NCI-H1417 (cell line): ENCODE results near the gene SLC6A20.
A peak's percentile ranks its signal among the peaks of the same experiment; 100 is the strongest.

Experiments
- DNase-seq, 3 experiments: peaks; one replicate each; lab custom pipeline; 2025; lab: John Stamatoyannopoulos, UW

The SLC6A20 gene

DNA sequence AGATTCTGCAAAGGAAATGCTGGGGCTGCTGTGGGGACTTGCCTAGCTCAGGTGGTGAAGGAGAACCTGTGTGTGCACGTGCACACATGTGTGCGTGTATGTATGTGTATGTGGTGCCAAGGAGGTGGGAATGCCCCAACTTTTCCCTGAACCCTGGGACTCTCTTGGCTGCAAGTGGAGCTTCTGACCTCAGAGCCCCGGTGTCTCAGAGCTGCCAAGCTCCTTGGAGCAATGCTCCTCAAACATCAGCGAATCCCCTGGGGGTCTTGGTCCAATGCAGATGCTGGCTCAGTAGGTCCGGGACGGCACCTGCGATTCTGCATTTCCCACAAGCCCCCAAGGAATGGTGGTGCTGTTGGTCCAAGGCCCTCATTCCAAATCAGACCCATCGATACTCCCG, 5.8 kb upstream of the SLC6A20 start:
- DNase-seq = no peak

DNA sequence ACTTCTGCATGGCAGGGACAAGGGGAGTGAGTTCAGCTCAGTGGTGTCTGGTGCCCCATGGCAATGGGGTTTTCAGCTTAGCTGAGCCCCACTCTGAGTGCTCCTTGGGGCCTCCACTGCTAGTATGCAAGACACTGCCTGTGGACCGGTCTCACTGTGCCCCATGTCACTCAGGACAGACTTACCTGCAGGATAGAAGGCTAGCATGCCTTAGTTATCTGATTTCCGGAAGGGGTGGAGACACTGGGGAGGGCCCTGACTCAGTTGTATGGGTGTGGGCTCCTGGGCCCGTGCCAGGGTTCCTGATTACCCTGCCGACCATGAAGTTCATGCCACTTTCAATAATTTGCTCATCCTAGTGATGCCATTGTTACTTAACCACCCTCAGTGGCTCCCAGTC, 4.3 kb upstream of the SLC6A20 start:
- no peak for DNase-seq

DNA sequence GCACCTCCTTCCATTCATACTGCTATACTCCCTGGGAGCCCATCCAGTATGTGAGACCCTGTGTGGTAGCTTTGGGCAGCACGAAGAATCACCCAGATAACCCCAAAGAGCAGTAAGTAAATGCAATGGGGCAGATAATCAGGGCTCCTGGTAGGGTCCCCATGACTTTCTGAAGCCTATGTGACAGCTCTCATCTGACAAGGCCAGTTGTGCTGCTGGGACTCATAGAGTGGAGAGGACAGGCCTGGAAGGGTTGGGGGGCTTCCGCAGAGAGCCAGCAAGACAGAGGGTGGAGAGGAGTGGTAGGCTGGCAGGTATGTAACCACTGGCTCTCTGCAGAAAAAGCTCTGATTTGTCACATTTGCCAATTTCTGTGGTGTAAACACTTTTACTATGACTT, 3.2 kb upstream of the SLC6A20 start:
- DNase-seq = no peak

DNA sequence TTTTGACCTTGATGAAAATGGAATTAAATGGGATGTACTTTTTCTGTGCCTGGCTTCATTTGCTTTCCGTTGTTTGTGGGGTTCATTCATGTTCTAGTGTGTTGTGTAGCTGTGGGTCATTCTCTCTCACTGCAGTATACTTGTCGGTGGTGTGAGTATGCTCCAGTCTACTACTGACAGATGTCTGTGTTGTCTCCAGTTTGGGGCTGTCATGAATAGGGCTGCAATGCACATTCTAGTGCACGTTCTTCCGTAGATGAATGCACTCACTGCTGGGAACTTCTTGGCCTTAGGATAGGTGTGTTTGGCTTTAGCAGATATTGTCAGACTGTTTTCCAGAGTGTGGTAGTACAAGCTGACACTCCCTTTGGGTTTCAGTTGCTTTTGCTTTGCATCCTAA, 1.7 kb upstream of the SLC6A20 start:
- DNase-seq = no peak

DNA sequence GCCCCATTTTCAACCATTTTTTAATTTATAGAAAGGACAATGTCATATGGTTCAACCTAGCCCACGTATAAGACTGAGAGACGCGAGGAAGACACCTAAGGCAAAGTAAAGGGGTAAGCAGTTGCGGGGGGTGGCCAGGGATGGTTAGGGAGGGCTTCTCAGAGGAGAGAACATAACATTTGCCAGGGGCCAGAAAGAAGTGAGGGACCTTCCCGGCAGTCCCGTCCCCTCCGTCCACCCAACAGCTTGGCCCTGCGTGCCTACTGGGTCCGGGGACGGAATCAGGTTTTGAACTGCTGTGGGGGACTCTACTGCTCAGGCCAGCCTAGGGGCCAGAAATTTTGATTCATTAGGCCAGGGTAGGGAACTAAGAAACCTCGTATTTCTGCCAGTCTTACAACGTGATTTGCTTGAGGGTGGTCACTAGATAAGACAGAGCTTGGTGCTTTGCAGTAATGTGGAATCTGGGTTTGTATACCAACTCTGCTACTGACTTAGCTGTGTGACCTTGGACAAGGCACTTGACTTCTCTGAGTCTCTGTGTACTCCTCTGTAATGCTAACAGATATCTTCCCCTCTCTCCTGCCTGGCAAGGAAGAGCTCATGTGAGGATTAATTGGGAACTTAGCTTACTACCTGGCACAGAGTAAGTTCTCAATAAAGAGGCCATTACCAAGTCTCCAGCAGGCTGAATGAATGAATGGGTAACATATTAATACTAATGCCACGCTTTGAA, 734 bp upstream of the SLC6A20 start:
- DNase-seq = no peak

DNA sequence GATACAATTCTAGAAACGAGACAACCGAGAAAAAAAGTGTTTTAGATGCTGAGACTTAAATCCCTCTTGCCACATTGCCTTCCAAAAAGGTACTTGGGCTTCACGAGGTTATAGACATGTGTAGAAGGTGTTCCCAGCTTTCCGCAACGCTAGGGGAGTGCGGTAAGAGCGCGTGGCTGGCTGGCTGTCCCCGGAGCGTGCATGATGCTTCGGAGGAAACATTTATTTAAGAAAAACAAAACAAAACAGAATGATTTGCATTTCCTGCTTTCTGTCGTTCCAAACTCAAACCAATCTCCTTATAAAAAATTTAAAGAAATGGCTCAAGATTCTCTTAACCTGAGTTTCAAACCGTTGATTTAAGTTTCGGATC, 841 bp downstream of the SLC6A20 start:
- no peak for DNase-seq

DNA sequence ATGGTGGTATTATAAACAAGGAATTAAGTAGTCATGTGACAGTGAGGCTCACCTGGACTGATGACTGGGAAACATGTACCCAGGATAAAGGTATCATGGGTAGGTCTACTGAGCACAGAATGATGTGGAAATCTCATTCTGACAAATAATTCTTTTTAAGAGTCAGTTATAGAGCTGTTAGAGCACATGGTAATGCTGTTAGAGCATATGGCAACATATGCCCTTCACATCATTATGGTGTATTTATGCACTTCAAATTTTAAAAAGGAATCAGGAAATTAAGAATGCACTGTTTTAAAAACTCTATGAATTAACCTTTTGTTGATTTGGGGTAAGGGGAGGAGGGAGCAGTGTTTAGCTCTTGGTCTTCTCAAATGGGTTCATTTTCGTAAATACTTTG, 1.7 kb downstream of the SLC6A20 start:
- no peak for DNase-seq

DNA sequence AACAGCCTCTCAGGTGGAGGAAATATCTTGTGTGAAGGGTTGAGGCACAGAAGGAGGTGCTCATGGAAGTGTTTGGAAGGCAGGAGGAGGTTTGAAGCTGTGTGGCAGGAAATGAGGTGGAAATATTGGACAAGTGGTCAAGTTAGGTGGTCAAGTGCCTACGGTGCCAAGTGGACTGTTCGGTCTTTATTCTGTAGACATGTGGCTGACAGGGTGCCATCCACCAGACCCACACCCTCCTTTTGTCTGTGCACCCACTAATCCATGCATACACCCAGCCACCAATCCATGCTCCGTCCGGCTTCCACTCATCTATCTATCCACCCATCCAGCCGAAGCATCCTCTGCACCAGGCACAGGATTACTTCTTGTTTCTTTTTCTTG, 2.2 kb downstream of the SLC6A20 start:
- no peak for DNase-seq

DNA sequence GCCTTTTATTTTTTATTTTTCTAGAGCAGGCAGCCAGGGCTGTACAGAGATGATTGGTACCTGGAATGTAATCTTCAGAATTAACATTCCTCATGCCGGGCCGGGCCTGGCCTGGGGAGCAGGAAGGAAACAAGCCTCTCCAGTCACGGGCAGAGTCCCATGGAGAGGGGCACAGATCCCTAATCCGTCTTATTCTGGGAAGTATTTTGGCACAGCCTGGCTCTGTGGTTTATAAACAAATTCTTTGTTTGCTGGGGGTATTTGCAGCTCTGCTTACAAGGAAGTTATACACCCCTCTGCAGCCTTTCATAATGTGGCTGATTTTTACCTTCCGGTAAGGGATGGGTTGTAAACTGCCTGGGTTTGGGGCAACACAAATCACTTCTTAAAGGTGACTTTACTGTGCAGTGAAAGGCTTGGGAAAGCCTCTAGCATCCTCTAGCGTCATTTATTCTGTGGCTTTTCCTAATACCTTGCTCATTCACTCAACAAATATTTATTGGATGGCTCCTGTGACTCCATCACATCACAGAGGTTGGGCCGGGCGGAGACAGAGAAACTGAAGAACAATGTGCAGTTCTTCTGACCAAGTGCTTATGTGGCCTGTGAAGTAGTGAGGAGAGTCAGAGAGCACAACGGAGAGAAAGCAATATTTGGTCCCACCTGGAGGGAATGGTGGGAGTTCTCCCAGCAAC, 2.7 kb downstream of the SLC6A20 start:
- DNase-seq = no peak

DNA sequence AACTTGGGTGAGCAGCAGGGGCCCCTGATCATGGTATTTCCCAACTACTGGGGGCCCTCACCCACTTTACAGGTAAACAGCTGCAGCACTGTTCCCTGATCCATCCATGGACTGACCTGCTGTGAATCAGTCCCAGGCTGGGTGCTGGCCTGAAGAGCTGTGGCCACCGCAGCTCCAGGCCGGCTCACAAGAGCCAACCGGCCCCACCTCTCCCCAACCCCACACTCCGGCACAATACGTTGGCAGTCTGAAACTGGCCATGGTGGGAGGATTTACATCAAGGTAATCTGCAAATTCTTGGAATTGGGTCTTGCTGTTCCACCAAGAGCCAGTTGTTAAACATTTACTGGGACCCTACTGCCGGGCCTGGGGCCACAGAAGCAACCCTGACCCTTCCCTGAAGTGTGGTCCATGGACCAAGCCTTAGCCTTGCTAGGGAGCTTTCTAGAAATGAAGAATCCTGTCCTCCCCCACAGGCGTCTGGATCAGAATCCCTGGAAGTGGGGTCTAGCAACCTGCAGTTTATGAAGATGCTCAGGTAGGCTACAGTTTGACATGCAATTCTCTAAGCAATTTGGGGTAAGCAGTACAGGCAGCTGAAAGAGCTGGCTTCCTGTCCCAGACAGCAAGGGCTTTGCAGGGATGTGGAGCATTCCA, 3.7 kb downstream of the SLC6A20 start:
- no peak for DNase-seq

DNA sequence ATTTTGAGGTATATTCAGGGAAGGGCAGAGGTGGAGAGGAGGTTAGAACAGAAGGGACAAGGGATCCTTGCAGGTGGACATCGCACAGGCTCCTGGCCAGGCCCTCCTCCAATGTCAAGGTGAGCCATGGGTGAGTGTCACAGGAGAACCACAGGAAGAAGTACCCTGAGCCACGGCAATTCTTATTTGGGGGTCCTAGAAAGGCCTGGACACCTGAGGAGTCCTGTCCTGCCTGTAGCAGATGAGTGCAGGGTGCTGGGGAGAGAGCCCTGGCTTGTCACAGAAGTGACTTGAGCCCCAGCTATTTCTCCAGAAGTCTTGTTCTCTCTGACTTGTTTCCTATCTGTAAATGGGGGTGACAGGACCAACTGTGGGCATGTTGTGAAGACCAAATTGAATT, 4.3 kb downstream of the SLC6A20 start:
- DNase-seq = no peak

DNA sequence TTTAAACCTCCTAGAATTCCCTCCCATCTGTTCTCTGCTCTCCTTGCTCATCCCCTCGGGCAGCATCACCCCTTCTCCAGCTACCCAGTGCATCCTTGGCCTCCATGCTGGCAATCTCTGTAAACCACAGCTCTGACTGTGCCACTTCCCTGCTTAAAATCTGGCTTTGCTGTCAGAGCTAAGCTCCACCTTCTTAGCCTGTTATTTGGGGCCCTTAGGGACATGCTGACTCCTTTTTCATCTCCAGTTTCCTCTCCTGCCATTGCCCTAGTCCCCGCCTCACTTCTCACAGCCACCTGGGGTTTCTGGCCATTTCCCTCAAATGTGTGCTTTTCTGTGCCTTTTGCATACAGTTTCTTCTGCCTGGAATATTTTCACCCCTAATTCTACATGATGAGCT, 5.7 kb downstream of the SLC6A20 start:
- DNase-seq = peak in 1 of 3 experiments; percentile 33

DNA sequence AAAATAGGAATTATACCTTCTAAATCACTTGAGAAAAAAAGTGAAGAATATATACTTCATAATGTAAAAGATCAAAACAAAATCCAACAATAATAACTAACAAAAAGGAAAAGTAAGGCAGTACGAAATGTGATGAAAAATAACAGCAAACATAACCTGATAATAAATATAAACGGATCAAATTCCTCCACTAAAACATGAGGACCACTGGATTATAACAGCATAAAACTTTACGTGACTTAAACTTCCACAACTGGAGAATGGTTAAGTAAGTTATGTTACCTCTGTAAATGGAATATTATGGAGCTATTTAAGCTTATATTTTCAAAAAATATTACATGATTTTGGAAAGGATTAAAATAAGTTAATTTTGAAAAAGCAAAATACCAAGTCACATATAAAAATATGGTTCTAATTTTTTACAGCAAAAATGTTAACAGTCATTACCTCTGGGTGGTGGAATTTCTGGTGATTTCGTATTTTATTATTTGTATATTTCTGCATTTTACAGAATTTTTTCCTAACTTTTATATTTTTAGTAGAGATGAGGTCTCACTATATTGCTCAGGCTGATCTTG, 7.0 kb downstream of the SLC6A20 start:
- no peak for DNase-seq

DNA sequence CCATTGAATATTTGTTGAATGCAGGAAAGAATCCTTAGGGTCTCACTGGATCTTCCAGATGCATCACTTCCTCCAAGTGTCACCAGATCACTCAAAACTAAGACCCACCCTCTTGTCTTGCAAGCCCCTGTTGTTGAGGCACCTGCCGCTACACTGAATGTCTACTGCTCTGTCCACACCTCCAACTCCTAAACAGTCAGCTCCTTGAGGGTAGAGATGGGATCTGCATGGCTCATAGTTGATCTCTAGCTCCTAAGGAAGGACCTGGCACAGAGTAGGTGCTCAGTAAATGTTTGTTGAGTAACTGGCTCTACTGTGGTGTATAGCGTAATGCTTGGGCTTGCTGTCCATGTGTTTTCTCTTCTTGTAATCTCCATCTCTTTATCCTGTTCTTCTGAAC, 8.8 kb downstream of the SLC6A20 start:
- no peak for DNase-seq

DNA sequence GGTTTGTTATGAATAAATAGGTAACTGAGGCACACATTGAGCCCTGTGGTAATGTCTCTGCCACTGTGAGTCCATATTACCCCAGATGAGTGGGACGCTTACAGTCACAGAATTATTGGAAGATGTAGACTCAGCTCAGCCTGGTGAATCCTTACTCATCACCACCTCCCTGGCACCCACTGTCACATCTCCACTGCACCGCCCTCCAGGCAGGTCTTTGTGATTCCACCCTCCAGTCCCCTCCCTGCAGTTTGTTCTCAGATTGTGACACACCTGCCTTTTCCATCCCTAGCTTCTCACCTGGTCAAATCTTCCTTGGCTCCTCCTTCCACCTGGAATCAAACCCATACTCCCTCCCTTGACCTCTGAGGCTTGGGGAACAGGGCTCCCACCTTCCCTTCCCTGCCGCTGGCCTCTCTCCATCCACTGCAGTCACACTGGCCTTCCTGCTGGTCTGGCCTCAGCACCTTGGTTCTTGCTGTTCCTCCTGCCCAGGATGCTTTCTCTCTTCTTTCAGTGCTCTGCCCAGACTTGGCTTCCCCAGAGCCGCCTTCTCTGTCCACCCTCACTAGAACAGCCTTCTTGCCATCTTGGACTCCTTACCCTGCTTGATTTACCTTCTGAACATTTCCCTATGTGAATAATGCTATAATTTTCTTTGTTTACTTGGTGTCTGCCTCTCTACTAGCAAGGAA, 9.4 kb downstream of the SLC6A20 start:
- peak in 2 of 3 experiments; percentile 38 to 64 for DNase-seq

DNA sequence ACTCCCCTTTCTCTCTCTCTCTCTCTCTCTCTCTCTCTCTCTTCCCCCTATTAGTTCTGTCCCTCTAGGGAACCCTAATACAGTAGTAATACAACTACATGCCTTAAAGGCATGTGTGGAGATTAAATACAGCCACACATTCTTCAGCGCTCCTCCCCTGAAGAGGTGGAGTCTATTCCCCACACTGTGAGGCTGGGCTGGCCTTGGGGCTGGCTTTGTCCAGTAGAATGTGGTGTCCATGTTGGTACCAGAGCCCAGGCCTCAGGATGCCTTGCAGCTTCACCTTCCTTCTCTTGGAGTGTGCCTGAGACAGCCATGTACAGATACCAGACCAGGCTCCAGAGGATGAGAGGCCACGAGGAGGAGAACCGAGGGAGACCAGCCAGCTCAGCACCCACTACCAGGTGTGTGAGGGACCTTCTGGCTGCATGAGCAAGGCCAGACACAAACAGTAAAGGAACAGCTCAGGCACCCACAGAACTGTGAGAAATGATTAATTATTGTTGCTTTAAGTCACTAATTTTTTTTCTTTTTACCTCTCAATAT, 10.7 kb downstream of the SLC6A20 start:
- no peak for DNase-seq

DNA sequence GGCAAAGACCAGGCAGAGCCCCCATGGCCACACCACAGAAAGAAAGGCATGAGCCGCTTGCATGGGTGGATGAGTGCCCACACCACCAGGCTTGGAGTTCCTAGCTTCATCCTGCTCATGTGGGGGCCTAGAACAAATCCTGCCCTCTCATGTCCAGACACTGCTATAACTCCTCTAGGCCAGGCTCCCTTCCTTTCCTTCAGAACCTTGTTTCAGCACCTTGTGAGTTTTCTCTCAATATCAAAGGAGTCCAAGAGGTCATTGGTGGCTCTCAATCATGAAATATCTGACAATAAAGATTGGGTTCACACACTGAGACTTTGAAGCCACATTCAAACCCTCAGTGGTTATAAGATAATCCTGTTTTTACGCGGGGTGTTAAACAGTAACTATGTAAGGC, 12.7 kb downstream of the SLC6A20 start:
- no peak for DNase-seq

DNA sequence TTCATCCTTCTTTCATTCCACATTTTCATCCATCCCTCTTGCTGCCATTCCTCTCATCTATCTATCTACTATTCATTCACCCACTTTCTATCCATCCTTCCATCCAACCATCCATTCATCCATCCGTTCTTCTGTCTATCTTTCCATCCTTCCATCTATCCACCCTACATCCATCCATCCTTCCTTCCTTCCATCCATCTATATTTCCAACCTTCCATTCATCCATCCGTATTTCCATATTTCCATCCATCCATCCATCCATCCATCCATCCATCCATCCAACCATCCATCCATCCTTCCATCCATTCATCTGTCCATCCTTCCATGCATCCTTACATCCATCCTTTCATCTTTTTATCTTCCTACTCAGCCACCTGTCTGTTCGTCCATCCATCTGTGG, 14.0 kb downstream of the SLC6A20 start:
- DNase-seq = no peak

DNA sequence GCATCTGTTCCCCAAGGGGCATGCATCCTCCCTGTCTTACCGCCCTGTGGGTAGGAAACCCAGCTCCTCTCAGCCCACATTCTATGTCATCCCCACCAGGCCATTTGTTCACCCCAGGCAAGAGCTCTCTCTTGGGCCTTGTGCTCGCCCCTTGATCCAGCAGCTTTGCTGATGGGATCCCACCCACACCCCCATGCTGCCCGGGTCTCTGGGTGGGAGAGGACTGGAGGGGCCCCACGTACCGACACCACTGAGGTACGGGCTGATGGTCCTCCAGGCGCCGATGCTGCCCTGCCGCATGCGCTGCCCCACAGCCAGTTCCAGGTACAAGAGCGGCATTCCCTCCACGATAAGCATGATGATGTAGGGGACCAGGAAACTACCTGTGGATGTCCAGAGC, 14.5 kb downstream of the SLC6A20 start:
- no peak for DNase-seq

DNA sequence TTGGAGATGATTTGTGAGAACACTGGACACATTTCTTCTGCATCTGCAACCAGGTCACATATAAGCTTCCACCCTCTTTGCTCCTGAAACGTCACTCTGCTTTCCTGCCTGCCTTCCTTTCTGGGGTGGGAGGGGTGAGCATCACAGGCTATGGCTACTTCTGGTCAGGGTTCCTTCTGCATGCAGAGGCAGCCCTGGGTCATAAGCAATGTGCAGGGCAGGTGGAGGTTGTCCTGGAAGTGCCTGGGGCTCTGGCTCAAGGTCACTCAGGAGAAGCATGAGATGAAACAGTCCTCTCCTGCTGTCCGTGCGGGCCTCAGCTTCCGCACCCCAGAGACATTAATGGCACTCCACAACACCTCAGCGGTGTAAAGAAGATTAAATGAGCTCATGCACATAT, 15.1 kb downstream of the SLC6A20 start:
- DNase-seq = no peak

DNA sequence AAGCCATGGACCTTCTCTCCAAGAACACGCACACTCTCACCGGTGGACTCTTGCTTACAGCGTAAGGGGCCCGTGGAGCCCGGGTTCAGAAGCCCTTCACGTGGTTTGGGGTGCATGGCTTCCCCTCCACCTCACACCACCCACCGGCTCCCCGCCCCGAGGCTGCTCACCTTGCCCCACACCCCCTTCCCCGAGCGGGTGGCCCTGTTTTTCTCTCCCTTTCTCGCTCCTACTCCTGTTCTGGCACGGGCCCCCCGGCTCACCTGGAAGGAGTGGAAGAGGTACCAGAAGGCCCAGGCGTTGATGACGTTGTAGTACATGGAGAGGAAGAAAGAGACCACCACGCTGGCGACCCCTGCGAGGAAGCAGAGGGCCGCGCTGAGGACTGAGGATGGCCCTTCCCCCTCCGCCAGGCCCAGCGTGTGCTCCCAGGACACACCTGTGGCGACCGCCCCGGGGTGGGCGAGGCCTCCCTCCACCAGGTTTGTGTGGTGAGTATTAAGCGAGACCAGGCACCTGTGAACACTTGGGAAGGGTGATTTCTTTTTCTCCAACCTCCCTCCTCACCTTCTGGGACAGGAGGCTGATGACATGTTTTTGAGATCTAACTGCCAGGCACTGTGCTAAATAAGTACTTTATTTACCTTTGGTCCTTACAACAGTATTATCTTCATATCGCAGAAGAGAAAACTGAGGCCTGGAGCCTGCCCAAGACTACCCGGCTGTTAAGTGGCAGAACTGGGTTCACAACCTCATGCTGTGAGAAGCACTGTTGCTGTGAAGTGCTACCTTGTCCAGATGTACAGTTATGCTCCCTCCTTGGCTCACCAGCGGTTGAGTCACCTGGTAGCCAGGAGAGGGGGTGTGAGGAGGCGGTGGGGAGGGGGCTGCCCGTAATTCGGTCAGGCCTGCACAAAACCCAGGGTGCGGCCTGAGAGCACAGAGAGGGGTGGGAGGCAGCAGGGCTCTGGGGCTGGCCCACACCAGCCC, 16.3 kb downstream of the SLC6A20 start:
- peak in 1 of 3 experiments; percentile 2 for DNase-seq
